ENCODE results near the gene WIPF1.

Gene WIPF1, protein sequence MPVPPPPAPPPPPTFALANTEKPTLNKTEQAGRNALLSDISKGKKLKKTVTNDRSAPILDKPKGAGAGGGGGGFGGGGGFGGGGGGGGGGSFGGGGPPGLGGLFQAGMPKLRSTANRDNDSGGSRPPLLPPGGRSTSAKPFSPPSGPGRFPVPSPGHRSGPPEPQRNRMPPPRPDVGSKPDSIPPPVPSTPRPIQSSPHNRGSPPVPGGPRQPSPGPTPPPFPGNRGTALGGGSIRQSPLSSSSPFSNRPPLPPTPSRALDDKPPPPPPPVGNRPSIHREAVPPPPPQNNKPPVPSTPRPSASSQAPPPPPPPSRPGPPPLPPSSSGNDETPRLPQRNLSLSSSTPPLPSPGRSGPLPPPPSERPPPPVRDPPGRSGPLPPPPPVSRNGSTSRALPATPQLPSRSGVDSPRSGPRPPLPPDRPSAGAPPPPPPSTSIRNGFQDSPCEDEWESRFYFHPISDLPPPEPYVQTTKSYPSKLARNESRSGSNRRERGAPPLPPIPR

DNA sequence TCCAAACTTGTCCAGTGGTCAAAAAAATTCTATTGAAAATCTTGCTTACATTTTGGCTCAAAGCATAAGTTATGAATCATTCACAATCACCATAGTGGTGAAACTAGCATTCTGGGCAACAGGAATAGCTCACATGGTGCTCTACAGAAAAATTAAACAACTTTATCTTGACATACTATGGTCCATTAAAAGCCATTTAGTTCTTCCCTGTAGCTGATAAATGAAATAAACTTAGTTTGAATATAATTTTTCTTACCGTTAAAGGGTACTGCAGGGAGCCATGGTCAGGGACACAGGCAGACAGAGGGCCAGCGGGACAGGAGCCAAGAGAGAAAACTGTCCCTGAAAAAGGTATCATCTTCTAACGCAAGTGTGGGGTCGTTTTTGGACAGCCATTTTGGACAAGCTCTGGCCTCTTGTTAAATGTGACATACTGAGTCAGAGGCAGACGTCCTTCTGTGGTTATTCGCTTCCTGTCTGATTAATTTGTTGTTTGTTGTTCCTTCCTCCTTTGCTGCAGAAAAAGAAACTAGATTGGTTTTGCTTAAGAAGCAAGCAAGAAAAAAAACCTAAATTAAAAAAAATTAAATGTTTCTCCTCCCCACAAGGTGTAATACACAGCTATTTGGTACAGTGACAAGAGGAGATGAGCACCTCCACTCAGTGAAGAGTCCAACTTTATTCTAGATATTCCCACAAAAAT, at the start of gene WIPF1:
Gene WIPF1, minus strand, starts transcription at position 460 of the 703 bp plus-strand sequence. CDS start 12,231 bp downstream, outside the sequence.
- DNase-seq, result no peak

DNA sequence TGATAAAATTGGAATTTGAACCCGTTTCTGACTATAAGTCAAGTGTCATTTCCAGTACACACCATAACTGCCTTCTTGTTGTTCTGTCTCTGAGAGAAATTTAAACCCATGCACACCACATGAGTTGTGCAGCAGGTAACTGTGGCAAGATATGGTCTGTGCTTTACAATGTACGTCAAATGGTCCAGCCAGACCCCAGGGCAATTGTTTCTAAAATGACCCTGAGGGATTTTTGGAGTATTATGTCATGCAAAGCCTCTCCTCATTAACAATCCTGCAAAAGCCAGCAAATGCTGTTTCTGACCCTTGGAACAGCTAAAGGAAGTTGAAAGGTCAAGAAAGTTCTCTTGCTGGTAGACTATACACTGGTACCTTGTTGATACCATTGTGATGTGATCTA, 47.7 kb upstream of the WIPF1 start:
- no peak for DNase-seq

DNA sequence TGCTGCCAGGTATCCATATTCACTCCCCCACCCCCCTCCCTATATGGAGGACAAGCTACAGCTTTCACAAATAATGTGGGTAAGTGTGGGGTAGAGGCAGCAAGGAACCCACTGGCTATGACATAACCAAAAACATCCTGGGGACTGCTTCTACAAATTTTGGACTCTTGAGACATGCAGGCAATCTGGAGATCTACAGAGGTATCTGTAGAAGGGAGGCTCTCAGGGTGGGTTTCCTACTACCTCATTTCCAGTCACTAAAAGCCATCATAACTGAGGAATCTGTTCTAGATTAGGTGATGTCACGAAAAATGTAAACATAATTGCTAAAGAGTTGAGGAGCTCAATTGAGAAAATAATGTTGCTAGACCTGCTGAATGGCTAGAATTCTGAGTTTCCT, 46.8 kb upstream of the WIPF1 start:
- no peak for DNase-seq

DNA sequence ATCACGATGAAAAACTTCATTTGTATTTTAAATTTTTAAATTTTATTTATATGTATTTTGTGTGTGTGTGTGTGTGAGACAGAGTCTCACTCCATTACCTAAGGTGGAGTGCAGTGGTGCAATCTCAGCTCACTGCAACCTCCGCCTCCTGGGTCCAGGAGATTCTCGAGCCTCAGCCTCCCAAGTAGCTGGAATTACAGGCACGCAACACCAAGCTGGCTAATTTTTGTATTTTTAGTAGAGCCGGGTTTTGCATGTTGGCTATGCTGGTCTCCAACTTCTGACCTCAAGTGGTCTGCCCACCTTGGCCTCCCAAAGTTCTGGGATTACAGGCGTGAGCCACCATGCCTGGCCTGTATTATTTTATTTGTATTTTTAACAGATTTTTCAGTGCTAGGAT, 45.8 kb upstream of the WIPF1 start:
- DNase-seq, result no peak

DNA sequence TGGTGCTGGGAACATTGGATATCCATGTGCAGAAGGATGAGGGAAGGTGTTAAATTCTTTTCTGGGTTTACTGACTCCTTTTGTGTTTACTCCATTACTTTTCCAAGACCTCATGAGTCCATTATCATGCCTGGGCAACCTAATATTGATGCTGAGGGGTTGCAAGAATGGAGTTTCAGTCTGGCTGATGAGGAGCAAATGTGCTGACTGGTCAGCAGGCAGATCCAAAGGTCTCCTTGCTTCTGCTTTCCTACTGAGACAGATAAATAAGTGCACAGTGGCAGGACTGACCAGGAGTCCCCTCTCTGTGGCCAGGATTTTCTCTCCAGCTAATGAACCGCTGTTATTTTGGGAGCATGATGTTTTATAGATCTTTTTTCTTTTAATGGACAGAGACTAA, 43.6 kb upstream of the WIPF1 start:
- no peak for DNase-seq

DNA sequence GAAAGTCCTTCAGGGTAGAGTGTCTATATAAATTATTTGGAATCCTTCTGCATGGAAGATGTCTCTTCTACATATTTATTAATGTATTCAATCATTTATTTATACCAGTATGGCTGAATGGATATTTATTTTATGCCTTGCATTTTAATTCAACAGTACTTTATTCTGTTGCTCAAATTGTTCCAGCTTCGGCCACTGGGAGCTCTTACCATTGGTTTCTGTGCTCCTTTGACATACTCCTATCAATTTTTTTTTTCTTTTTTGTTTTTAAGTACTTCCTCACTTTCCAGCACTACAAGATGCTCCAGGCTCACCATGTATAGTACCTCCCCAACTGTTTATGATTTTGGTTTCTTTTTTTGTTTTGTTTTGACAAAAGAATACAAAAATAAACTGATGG, 39.4 kb upstream of the WIPF1 start:
- DNase-seq, result no peak

DNA sequence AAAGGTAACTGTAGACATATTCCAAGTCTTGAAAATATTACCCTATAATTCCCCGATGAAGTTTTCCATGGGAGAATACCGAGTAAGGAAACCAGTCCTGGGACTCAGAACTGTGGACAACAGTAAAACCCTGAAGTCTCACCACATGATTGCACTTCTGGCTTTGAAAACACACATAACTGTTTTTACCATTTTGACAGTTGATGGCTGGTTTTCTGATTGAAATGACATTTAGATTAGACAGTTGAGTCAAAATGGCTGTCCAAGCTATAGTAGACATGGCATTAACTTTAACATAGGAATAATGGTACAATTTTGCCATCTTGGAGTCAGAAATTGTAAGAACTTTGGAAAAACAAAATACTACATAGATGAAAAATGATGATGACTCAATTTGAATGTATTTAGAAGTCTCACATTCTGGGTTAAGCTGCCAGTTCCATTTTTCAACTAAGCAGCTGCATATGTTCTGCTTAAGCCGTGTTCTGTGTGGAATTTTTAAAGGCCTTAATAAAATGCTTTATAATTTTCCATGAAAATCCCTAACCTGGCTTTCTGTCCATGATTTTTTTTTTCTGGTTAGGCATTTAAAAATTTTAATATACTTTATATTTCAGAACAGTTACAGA, 38.3 kb upstream of the WIPF1 start:
- DNase-seq, result no peak

DNA sequence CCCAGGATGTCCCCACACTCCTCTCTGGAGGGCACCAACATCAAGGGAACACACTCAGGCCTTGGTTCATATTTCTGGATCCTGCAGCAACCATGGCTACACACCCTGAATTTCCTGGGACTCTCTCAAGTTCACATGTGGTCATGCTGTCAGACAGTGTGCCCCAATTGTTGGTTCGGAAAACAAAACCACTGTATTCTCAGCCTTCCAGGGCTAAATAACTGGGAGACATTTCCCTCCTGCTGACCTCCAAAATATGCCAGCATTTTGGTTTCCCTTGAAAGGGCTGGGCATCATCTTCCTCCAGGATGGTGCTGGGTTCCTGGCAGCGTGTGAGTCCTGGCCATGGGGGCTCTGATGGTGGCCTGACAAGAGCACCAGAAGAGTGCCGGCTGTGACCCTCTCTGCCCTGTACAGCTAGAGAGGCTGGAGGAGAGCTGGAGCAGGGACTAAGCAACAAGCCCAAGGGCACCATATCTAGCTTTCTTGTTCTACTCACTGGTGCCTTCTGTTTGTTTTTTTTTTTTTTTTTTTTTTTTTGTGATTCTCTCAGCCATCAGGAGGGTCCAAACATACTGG, 37.5 kb upstream of the WIPF1 start:
- DNase-seq, result no peak

DNA sequence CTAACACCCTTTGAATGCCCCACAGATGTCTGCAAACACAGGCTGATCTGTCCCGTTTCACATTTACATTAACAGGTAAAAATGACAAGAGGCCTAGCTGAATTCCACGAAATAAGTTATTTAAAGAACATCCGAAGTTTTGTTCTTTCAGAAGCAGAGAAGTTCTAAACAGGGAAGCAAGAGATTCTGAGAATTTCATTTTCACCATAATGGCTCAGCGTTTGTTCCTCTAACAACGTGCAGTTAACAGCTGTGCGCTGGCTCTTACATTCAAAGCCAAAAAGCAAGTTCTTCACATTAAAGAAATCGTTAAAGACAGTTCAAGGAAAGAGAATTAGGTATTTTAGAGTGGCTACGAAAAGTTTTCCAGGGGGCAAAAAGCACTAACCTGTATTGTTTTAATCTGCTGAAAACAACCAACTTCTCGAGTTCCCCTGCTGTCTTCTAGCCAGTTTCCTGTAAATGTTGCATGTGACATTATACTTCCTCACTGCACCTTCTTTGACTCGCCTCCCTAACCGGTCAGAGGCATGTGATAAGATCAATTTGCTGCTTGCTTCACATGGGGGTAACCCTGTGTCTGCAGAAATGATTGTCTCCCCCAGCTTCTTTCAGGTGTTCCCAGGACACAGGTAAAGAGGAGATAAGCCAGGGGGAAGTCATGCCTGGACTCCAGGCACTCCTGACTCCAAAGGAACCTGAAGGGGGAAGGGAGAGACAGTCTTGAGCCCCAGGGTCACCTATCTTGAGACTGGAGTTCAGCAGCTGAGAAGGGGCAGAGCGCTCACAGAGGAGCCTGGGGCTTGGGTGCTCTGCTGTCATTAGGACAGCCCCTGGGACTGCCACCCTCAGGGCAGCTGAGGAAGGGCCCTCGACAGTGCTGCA, 36.8 kb upstream of the WIPF1 start:
- no peak for DNase-seq

DNA sequence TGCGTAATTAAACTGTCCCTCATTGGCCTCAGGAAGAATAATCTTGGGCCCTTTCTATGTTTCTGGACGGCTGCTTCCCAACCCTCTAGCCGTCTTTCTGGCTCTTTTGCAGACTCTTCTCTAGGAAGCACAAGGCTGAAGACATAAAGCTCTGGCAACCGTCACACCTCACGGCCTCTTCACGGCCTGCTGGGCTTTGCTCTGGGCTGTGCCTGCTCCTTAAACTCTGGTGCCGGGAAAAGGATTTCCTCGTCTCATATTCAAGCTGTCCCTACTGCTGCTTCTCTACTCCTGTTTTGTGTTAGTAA, 36.0 kb upstream of the WIPF1 start:
- DNase-seq, result no peak

DNA sequence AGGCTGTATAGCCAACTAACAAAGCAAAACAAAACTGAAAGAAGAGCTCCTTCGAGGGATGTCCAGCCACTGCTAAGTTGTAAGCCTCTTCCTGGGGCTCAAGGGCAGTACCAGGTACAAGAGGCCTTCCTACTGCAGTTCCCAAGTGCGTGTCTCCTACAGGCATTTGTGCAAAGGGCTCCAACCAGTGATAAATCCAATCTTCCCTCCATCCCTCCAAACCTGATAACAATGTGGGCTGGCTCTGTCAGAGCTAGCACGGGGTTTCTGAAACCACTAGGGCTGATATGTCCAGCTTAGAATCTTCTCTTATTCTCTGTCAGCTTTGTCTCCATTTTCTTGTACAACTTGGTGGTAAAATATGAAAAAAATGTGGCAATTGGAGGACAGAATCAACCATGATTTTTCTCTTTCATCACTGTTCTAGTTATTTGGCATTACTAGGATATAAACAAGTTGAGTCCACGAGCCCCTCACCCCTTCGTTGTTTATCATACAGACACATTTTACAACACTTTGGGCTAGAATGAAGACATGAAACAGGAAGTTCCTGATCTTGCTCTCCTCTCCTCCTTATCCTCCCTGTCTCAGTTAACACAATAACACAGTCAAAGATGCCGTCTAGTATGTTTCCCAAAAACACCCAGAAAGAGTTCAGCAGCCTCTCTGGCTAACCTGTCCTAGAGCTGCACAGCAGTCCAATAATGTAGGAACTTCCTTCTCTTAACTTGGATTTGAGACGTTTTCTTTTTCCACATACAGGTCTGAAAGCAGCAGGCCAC, 35.4 kb upstream of the WIPF1 start:
- DNase-seq, result no peak

DNA sequence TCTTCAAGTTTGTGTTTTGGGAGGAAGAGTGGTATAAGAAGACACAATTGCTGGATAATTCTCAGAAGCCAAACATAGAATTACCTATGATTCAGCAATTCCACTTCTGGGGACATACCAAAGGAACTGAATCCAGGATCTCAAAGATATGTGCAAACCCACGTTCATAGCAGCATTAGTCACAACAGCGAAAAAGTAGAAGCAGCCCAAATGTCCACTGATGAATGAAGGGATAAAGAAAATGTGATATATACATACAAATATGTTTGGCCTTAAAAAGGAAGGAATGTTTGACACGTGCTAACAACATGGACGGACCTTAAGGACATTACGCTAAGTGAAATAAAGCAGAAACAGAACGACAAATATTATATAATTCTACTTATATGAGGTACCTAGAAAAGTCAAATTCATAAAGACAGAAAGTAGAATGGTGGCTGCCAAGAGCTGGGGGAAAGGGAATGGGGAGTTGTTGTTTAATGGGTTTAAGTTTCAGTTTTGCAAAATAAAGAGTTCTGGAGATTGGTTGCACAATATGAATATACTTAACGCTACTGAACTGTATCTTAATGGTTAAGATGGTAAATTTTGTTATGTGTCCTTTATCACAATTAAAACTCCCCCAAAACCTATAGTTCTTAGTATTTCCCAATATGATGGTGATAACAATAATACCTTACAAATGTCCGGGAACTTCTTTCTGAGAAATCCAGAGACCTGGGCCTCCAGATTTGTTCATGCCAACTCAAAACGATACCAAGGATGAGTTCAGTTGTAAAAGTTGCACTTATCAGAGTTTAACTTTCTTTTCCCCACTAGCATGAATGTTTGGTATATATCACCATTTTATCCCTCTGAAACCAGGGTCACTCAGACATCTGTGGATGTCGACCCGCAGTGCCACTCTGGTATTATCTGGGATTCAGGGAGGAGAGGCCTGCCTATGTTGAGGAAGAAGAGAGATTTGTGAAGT, 33.7 kb upstream of the WIPF1 start:
- no peak for DNase-seq

DNA sequence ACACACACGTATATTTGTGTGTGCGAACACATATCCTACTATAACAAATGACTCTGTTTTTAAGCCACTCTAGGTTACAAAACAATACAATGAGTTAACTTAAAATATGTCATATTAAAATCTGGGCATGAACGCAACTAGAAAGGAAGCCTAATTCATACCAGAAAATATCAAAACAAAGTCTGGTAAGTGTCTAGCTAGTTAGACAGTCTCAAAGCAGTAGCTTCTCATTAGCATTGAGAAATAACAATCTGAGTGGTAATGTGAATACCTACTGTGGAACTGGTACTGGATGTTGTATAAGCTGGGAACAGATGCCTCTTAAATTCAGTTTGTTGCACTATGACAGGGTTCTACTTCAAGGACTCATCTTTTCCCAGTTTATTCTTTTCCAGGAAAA, 32.5 kb upstream of the WIPF1 start:
- DNase-seq, result no peak

DNA sequence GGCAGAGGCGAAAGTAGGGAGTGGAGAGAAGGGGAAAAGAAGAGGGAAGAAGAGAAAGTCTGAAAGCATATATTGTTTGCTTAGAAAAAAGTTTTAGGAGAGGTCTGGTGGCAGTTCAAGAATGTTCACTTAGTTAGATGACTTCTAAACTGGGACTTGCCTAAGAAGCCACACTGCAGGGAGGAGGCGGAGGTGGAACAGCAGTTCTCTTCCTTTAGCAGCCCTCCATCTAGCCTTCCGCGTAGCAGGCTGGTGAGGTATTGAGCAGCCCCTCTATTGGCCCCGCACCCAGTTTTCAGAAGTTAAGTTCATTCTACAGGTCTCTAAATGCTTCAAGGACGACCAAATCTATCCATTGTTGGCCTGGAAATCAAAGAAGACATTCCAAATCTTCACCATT, 31.9 kb upstream of the WIPF1 start:
- DNase-seq, result no peak

DNA sequence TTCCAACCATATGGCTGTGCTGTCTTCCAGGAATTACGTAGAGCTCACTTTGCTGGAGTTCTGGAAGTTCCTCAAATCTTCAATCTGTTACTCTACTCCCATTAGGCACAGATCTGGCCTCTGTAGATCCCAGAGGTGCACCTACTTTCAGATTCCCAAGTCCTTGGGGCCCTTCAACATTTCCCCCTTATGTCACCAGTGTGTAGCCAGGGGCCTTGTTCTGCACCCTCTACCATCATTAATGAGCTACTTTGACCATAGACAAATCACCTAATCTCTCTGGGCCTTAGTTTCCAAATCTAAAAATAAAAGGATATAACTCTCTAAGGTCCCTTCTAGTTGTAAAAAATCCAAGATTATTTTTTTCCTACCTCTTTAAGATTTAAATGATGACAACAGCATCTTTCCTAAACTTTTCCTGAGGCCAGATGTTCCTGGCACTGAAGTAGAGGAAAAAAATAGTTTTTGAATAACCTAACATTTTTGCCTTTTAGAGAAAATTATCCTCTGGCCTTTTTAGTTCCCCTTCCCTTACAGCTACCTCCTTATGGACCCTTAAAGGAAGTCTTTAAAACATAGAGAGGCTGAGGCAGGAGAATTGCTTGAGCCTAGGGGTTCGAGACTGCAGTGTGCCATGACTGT, 31.0 kb upstream of the WIPF1 start:
- no peak for DNase-seq

DNA sequence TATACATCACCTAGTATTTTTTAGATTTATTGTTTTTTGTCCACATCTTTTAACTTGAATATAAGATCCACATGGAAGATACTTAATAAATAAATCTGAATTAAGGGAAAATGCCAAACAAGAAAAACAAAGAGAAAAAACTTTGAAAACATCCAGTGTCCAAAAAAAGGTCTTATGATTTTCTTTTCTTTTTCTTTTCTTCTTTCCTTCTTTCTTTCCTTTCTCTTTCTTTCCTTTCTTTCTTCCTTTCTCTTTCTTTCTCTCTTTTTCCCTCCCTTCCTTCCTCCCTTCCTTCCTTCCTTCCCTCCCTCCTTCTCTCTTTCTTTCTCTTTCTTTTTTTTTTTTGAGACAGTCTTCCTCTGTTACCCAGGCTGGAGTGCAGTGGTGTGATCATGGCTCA, 29.6 kb upstream of the WIPF1 start:
- DNase-seq, result no peak

DNA sequence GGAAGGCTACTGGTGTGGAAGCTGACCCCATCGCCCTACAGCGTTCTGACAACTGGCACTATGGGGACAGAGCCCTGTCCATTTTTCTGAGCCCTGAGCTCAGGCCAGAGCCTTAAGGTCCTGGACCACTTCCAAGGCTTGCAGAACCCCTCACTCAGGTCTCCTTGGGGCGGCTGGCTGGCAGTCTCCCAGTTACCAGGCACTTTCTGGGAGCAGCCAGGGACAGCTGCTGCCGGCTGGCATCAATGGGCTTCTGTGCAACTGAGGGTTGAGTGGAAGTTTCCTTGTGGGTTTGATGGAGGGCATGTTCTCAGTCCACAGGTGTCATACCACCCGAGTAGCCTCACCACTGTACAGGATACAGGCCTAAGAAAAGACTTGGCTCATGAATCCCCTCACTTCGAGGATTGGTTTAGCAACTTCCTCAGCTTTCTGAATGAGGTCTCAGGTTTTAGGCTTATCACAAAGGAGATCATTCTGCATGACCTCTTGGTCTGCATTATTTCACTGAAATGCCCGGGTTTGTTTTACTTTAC, 27.4 kb upstream of the WIPF1 start:
- DNase-seq, result no peak

DNA sequence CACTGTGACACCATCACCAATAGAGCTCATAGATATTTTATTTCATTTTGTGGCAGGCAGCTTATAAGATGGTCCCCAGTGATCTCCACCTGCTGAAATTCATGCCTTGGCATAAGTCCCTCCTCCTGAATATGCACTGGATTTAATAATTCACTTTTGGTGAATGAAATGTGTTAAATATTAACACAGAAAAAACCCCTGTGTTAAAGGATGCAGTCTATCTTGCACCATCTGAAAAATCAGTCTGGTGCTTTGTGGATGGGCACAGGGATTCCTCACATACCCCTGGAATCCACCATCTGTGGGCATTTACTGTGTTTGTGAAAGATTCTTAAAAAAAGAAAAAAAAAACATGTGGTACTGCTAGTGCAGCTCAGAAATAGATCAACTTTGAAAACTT, 26.1 kb upstream of the WIPF1 start:
- no peak for DNase-seq

DNA sequence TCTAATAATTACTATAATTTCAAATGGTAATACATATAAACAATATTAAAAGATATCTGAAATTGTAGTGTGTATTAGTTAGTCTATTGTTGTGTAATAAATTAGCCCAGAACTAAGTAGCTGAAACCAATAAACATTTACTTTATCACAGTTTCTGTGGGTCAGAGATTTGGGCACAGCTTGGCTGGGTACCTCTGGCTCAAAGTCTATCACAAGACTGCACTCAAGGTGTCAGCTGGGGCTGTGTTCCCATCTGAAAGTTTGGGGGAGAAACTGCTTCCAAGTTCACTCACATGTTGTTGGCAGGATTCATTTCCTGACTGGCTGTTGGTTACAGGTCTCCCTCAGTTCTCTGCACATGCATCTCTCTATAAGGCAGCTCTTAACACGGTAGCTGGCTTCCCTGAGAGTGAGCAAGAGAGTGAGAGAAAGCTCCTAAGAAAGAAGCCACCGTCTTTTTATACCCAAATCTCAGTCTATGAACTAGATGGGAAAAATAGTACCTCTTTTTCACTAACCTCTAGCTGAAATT, 25.6 kb upstream of the WIPF1 start:
- DNase-seq, result no peak

DNA sequence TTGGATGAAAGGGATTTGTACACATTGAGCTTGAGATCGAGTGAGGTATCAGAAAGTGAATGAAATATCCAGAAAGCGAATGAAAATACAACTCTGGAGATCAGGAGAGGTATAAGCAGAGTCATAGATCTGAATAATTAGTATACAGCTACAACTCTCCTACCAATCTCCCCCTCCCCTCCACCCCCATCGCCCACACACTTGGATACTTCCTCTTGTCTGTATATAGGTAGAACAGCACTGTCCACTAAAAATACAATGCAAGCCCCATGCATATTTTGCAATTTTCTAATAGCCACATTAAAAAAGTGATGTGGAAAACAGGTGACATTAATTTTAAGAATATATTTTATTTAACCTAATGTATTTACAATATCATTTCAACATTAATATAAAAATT, 23.7 kb upstream of the WIPF1 start:
- no peak for DNase-seq
